GM21825 (cell line): ENCODE measurements around the gene OPCML.

Experiments used
- ATAC-seq: cut with Tn5 transposase; IDR thresholded peaks from one replicate; pipeline ENCODE4 v1.9.1; 2021; ENCODE audit warnings: mild to moderate bottlenecking, moderate library complexity; ENCODE audit not compliant: unreplicated experiment

The OPCML gene

GRCh38 chr11:132961453-132961852, 570.8 kb downstream of the OPCML start:
- no peak for ATAC-seq

GRCh38 chr11:132960273-132961078, 571.8 kb downstream of the OPCML start:
- ATAC-seq, result no peak

GRCh38 chr11:132959693-132960092, 572.6 kb downstream of the OPCML start:
- ATAC-seq, result no peak

- ATAC-seq, result no peak
Measured at GRCh38 chr11:132957881-132958280, 574.4 kb downstream of the OPCML start.

GRCh38 chr11:132948252-132948651, 584.0 kb downstream of the OPCML start:
- no peak for ATAC-seq

GRCh38 chr11:132944569-132944944, 587.7 kb downstream of the OPCML start:
- ATAC-seq, result no peak

- ATAC-seq, result no peak
Measured at GRCh38 chr11:132943706-132944568, 588.4 kb downstream of the OPCML start.

- no peak for ATAC-seq
Measured at GRCh38 chr11:132943357-132943705, 589.0 kb downstream of the OPCML start.

- no peak for ATAC-seq
Measured at GRCh38 chr11:132942611-132943356, 589.5 kb downstream of the OPCML start.

- ATAC-seq, result no peak
Measured at GRCh38 chr11:132941761-132942160, 590.5 kb downstream of the OPCML start.

GRCh38 chr11:132941024-132941646, 591.2 kb downstream of the OPCML start:
- no peak for ATAC-seq

GRCh38 chr11:132937016-132937415, 595.3 kb downstream of the OPCML start:
- no peak for ATAC-seq

GRCh38 chr11:132935383-132935782, 596.9 kb downstream of the OPCML start:
- ATAC-seq, result no peak

- ATAC-seq, result no peak
Measured at GRCh38 chr11:132933703-132934102, 598.6 kb downstream of the OPCML start.

GRCh38 chr11:132925825-132926469, 606.4 kb downstream of the OPCML start:
- no peak for ATAC-seq

GRCh38 chr11:132921597-132921996, 610.7 kb downstream of the OPCML start:
- ATAC-seq, result no peak

- no peak for ATAC-seq
Measured at GRCh38 chr11:132920451-132921096, 611.7 kb downstream of the OPCML start.

GRCh38 chr11:132914600-132914999, 617.7 kb downstream of the OPCML start:
- ATAC-seq, result no peak

GRCh38 chr11:132913886-132914285, 618.4 kb downstream of the OPCML start:
- ATAC-seq, result no peak

GRCh38 chr11:132913295-132913694, 619.0 kb downstream of the OPCML start:
- no peak for ATAC-seq
